Ovary (tissue), 9 donors: Measurements from ENCODE around the gene VPS37B. TPM values are rescaled to one million over a fixed set of nuclear protein-coding genes. Genes with fewer than 3 reads are reported as not detected.

Source experiments
- DNase-seq, 5 donors: peaks; one replicate each; pipeline ENCODE4 v3.0.0-alpha.2; 2019 to 2020
- H3K27ac ChIP-seq, 2 donors: fragments of 200-600 bp; one replicate each; pipeline versions ENCODE4 v1.5.1 to v1.8.0; 2019 to 2022
- H3K27me3 ChIP-seq: fragments of 200-600 bp; one replicate; pipeline ENCODE4 v1.8.0; 2022
- H3K36me3 ChIP-seq: fragments of 200-600 bp; sonication (generic); one replicate; pipeline ENCODE4 v1.5.1; 2019
- H3K4me1 ChIP-seq: one replicate; pipeline ENCODE4 v1.8.1; 2013; ENCODE audit warnings: mild to moderate bottlenecking, moderate library complexity; ENCODE audit not compliant: insufficient read depth
- H3K4me3 ChIP-seq: fragments of 200-600 bp; sonication (generic); one replicate; pipeline ENCODE4 v1.5.1; 2017
- H3K9me3 ChIP-seq, 2 donors: fragments of 200-600 bp in 1 of 2; sonication (generic) in 1 of 2; one replicate each; pipeline versions ENCODE4 v1.5.1 to v1.8.1; 2013 to 2019; ENCODE audit warnings: mild to moderate bottlenecking in 1 of 2, moderate library complexity in 1 of 2
- EP300 ChIP-seq: sonication (generic); formaldehyde crosslinking; IDR thresholded peaks from one replicate; pipeline ENCODE4 v1.6.1; 2017; ENCODE audit warnings: antibody characterized with exemption
- POLR2A ChIP-seq: fragments of 450-650 bp; IDR thresholded peaks from one replicate; pipeline ENCODE4 v1.6.1; 2017; ENCODE audit warnings: antibody characterized with exemption, mild to moderate bottlenecking, moderate library complexity
- WGBS, 3 donors: extraction: QIAGEN DNeasy Blood & Tissue Kit in 1 of 3; methylation state at CpG; one replicate each; pipeline versions ENCODE4 v1.1.5 to v1.1.7; 2013 to 2017; 5-methylcytosine and 5-hydroxymethylcytosine counted together
- intact Hi-C, 4 donors: fragments of 100-400 bp; cut with DNase I; formaldehyde crosslinking; loops; one replicate each; pipeline versions ENCODE4 v1.11.0 to v1.15.1; 2022 to 2023
- polyA plus RNA-seq, 2 donors: library from polyadenylated mRNA; stranded (reverse); fragments of 200-250 nt in 1 of 2; fragments of 350-450 nt in 1 of 2; fragmentation: Illumina TruSeq in 1 of 2; extraction: RNeasy Lipid Tissue Mini Kit (QIAGEN cat#74804) in 1 of 2; gene quantifications; one replicate each; pipeline ENCODE4 v1.2.3, GENCODE V29; 2013 to 2014
- total RNA-seq, 7 donors: library from RNA; depleted of rRNA in 2 of 7; stranded (reverse); fragments of >200 nt in 2 of 7; fragmentation: NEBNext Ultra II Directional in 3 of 7; extraction: Animal tissue kit (Norgen Biotek cat#: 25700) in 3 of 7; gene quantifications; one replicate each; pipeline versions ENCODE4 v1.1.0 to v1.2.4, GENCODE V29; 2016 to 2023
- TF ChIP-seq, protein P1 (sequence below), 3 donors: fragments of 450-650 bp in 2 of 3; fragments of 200-600 bp in 1 of 3; IDR thresholded peaks; one replicate each; pipeline versions ENCODE4 v1.5.1 to v1.8.0; 2016 to 2022; ENCODE audit warnings: antibody characterized with exemption in 3 of 3, mild to moderate bottlenecking in 1 of 3
- donor health status: DM: no; HTN: no; CAD: no; lungs with moderate emphysema.
- donor health status: DM: no; HTN: no; CAD: no.
- donor health status: Bipolar disorder and iron deficiency.
- donor health status: DM: yes; HTN: yes; CAD: no.
- donor health status: DM: no; HTN: no; CAD: no.
- donor health status: DM: yes; HTN: yes; CAD: no.

The VPS37B gene
- total and polyA plus RNA-seq, 9 donors: 9.5 to 44.3 (median 12.1) TPM

DNA sequence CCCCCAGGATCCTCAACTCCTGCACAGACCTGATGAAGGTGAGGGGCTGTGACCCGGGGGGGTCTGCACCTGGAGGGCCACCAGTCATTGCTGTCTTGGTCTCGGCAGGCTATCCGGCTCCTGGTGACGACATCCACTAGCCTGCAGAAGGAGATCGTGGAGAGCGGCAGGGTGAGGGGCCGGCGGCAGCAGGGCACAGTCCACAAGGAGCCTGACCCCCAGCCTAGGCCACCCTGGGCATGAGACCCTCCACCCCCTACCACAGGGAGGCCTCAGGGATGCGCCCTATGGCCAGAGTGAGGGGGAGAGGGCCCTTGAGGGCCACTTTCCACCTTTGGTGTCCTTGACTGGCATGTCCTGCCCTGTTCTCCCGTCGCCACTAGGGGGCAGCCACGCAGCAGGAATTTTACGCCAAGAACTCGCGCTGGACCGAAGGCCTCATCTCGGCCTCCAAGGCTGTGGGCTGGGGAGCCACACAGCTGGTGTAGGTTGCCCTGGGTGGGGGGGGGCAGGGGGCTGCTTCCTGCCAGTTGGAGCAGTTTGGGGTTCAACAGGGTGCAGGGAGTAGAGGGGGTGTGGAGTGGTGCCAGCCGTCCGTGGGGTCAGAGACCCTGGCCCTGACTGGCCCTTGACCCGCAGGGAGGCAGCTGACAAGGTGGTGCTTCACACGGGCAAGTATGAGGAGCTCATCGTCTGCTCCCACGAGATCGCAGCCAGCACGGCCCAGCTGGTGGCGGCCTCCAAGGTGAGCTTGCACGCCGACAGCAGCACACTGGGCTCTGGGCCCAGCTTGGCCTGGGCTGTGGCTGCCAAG is 35.7 kb downstream of the VPS37B start:
- WGBS, 3 donors: 25 to 42% (median 26%) methylated on average over 15 to 28 of the region's 28 CpGs
- Histone ChIP-seq H3K4me3 (no peak overlapping the region), H3K4me1 (peaks cover 2% of the 10 kb centered on the region), H3K36me3 (no peaks in the 10 kb centered on the region), H3K27ac (peak overlapping the region; percentile 29 to 34), H3K9me3 (no peaks in the 10 kb centered on the region), H3K27me3 (no peaks in the 10 kb centered on the region)
- intact Hi-C loops: loop anchor here (2.0 to 10.0 kb wide), 6 partner anchors 87 to 385 kb away; partner anchors contain the start of genes MPHOSPH9 (in 1 of the 4) and MTRFR (in 1 of the 4)
- peak; percentile 85 to 94 (median 92) for DNase-seq
- TF ChIP-seq POLR2A (no peak), EP300 (no peak)
- TF ChIP-seq, protein P1, sequence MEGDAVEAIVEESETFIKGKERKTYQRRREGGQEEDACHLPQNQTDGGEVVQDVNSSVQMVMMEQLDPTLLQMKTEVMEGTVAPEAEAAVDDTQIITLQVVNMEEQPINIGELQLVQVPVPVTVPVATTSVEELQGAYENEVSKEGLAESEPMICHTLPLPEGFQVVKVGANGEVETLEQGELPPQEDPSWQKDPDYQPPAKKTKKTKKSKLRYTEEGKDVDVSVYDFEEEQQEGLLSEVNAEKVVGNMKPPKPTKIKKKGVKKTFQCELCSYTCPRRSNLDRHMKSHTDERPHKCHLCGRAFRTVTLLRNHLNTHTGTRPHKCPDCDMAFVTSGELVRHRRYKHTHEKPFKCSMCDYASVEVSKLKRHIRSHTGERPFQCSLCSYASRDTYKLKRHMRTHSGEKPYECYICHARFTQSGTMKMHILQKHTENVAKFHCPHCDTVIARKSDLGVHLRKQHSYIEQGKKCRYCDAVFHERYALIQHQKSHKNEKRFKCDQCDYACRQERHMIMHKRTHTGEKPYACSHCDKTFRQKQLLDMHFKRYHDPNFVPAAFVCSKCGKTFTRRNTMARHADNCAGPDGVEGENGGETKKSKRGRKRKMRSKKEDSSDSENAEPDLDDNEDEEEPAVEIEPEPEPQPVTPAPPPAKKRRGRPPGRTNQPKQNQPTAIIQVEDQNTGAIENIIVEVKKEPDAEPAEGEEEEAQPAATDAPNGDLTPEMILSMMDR (IDR thresholded peaks at IDR 0.05): peak; percentile 78 to 96 (median 94)

DNA sequence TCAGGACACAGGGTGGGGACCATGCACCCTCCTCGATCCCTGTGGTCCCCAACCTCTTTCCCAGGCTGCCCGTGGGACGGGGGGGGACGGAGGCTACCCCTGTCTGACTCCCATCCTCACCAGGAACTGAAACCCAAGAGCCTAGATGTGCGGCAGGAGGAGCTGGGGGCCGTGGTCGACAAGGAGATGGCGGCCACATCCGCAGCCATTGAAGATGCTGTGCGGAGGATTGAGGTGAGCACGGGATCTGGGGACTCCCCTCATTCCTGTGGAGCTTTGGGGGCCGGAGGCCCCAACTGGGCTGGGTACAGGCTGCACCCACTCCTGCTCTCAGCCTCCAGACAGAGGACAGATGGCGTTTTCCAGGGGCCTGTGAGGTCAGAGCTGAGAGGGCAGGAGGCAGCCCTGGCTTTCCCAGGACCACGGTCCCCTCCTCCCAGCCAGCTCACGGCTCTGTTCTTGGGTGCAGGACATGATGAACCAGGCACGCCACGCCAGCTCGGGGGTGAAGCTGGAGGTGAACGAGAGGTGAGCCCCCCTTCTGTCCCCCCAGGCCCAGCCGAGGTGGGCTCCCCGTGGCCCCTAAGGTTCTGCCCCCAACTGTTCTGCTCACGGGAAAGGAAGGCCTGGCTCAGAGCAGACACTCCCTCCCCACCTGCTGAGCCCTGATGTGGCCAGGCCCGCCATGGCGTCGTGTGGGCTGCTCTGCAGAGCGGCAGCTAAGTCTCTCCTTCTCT is 36.5 kb downstream of the VPS37B start:
- no peak for DNase-seq
- Histone ChIP-seq H3K4me3 (no peak overlapping the region), H3K9me3 (no peaks in the 10 kb centered on the region), H3K36me3 (no peaks in the 10 kb centered on the region), H3K27me3 (no peaks in the 10 kb centered on the region), H3K4me1 (peaks cover 2% of the 10 kb centered on the region), H3K27ac (no peak overlapping the region)
- 75 to 80% (median 78%) methylated on average over 25 to 26 of the region's 26 CpGs for WGBS, 3 donors
- TF ChIP-seq POLR2A: no peak
- TF ChIP-seq, protein P1 (IDR thresholded peaks at IDR 0.05): no peak
- no peak for TF ChIP-seq EP300
- intact Hi-C loops: loop anchor here (2.0 to 10.0 kb wide), 7 partner anchors 87 to 385 kb away; partner anchors contain the start of genes MPHOSPH9 (in 1 of the 4) and MTRFR (in 1 of the 4)

DNA sequence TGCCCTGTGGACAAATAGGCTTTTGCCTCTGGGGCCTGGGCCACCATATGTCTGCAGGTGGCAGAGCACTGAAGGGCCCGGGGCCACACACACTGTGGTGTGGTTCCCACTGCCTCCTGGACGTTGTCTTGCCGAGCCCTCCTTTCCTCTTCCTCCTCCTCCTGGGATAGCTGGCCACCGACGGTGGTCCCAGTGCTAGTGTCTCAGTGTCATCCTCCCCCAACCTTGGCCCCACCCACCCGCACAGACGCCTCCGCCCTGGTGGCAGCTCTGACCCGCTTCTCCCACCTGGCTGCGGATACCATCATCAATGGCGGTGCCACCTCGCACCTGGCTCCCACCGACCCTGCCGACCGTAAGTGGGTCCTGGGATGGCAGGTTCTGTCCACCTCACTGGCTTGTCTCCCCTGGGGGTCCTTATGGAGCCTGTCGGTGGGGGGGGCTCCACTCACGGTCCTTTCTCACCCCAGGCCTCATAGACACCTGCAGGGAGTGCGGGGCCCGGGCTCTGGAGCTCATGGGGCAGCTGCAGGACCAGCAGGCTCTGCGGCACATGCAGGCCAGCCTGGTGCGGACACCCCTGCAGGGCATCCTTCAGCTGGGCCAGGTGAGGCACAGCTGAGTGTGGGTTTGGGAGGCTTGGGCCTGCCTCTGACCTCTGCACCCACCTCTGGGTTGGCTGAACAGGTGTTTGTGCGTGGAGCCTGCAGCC is 37.2 kb downstream of the VPS37B start:
- 82 to 88% (median 84%) methylated on average over 22 of the region's 22 CpGs for WGBS, 3 donors
- H3K4me3 ChIP-seq: no peak overlapping the region
- H3K9me3 ChIP-seq: no peaks in the 10 kb centered on the region
- H3K4me1 ChIP-seq: peaks cover 2% of the 10 kb centered on the region
- intact Hi-C loops: loop anchor here in 2 of 4 donors (2.0 kb wide), 1 partner anchor 88 kb away; no protein-coding TSS in a partner anchor
- peak in 1 of 5 donors; percentile 18 for DNase-seq
- H3K27ac ChIP-seq: no peak overlapping the region
- TF ChIP-seq POLR2A (no peak), EP300 (no peak)
- TF ChIP-seq, protein P1 (IDR thresholded peaks at IDR 0.05): no peak
- no peaks in the 10 kb centered on the region for H3K27me3 ChIP-seq
- H3K36me3 ChIP-seq: no peaks in the 10 kb centered on the region

DNA sequence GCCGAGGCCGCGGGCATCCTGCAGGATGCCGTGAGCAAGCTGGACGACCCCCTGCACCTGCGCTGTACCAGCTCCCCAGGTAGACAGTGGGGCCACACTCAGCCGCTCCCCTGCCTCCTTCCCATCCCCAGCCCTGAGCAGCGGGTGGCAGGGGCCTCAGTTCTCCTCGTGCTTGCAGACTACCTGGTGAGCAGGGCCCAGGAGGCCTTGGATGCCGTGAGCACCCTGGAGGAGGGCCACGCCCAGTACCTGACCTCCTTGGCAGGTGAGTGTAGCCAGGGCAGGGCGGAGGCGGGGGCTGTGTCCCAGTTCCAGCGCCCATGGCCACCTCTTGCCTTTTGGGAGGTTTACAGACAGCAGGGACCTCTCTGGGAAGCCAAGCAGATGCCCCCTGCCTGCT is 37.8 kb downstream of the VPS37B start:
- TF ChIP-seq, protein P1 (IDR thresholded peaks at IDR 0.05): no peak
- TF ChIP-seq POLR2A (no peak), EP300 (no peak)

More for the DNA sequence above, 37.8 kb downstream of the VPS37B start:
- H3K4me1 ChIP-seq: peaks cover 2% of the 10 kb centered on the region
- no peak for DNase-seq
- H3K36me3 ChIP-seq: no peaks in the 10 kb centered on the region
- H3K27ac ChIP-seq: no peak overlapping the region
- H3K4me3 ChIP-seq: no peak overlapping the region
- intact Hi-C loops: loop anchor here in 2 of 4 donors (2.0 kb wide), 1 partner anchor 89 kb away; no protein-coding TSS in a partner anchor
- H3K9me3 ChIP-seq: no peaks in the 10 kb centered on the region
- WGBS, 3 donors: 83 to 91% (median 87%) methylated on average over 13 to 14 of the region's 14 CpGs
- H3K27me3 ChIP-seq: no peaks in the 10 kb centered on the region
